GM10266 (cell line): ENCODE measurements around the gene GALNTL6.

ENCODE experiments used
- DNase-seq: peaks from one replicate; pipeline ENCODE4 v3.0.0; 2012; ENCODE audit errors: extremely low spot score
- TF ChIP-seq, protein P1 (sequence below): IDR thresholded peaks from 2 replicates; pipeline ENCODE4 v1.5.1; 2012; ENCODE audit warnings: mild to moderate bottlenecking, low read depth; ENCODE audit not compliant: control insufficient read depth, insufficient read depth; ENCODE audit errors: missing control alignments

GALNTL6 gene

GRCh38 chr4:172619218-172619617 is 806.0 kb downstream of the GALNTL6 start:
- DNase-seq, result no peak

DNA sequence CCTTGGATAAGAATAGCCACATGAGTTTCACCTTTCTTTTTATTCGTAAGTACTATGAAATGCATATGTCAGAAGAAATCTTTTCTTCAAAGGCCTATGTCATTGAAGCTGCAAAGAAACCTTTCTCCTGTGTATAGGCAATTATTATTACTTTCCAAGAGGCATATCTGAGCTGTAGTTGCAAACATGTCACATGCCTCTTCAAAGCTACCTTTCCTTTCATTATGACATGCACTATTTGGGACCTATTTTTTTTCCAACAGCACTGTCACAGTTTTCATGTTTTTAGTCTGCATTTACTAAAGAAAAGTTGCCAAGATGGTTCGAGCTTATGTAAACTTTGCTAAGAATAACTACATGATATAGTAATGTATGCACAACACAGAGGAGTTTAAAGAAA is 806.6 kb downstream of the GALNTL6 start:
- no peak for DNase-seq
- TF ChIP-seq, protein P1, sequence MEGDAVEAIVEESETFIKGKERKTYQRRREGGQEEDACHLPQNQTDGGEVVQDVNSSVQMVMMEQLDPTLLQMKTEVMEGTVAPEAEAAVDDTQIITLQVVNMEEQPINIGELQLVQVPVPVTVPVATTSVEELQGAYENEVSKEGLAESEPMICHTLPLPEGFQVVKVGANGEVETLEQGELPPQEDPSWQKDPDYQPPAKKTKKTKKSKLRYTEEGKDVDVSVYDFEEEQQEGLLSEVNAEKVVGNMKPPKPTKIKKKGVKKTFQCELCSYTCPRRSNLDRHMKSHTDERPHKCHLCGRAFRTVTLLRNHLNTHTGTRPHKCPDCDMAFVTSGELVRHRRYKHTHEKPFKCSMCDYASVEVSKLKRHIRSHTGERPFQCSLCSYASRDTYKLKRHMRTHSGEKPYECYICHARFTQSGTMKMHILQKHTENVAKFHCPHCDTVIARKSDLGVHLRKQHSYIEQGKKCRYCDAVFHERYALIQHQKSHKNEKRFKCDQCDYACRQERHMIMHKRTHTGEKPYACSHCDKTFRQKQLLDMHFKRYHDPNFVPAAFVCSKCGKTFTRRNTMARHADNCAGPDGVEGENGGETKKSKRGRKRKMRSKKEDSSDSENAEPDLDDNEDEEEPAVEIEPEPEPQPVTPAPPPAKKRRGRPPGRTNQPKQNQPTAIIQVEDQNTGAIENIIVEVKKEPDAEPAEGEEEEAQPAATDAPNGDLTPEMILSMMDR, result no peak

More at GRCh38 chr4:172619218-172619617, 806.0 kb downstream of the GALNTL6 start:
- TF ChIP-seq, protein P1, result no peak

- no peak for DNase-seq
- TF ChIP-seq, protein P1, result no peak
These were observed 815.1 kb downstream of the GALNTL6 start for GRCh38 chr4:172628263-172628662.

GRCh38 chr4:172630280-172630679 is 817.1 kb downstream of the GALNTL6 start:
- TF ChIP-seq, protein P1, result no peak

GRCh38 chr4:172631832-172632231 is 818.6 kb downstream of the GALNTL6 start:
- TF ChIP-seq, protein P1, result no peak
- no peak for DNase-seq

More at GRCh38 chr4:172630280-172630679, 817.1 kb downstream of the GALNTL6 start:
- DNase-seq, result no peak

DNA sequence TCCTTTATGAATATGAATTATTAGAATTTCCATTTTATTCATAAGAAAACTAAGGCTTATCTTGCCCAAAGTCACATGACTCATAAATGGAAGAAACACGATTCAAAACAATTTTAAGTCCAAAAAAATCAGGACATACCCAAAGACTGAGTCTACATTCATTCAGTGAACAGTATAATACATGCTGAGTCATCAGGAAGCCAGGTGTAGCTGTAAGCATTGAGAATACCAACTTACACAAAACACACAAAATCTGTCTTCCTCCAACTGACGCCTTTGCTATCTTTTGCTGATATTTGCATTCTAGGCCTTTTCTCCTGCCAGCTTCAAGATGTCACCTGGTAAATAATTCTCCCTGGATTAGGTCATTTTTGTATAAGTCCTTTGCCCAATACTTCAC is 835.3 kb downstream of the GALNTL6 start:
- TF ChIP-seq, protein P1, result no peak
- no peak for DNase-seq

- TF ChIP-seq, protein P1, result no peak
- DNase-seq, result no peak
These were observed 835.9 kb downstream of the GALNTL6 start for GRCh38 chr4:172649143-172649542.
